GM12801 (cell line): ENCODE results near the gene FAAH.

Source experiments
- TF ChIP-seq, protein P1 (sequence below): IDR thresholded peaks from one replicate; pipeline ENCODE4 v1.5.1; 2011; ENCODE audit warnings: control low read depth; ENCODE audit not compliant: insufficient read length; ENCODE audit errors: extremely low read depth

FAAH gene

DNA sequence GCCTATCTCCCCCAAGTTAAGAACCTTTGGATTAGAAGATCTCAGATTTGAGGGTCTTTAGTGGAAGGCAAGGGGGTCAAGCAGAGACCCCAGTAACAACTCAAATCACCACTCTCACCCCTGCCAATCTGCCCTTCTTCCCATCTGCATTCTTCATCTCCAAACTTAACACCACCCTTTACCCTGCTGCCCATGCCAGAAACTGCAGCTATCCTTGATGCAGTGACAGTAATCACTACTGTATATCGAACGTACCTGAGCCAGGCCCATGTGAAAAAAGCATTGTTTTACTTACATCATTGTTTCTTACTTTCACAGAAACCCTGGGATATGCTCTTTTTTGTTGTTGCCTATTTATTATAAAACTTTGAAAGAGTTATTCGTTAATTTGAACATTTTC, 27.0 kb upstream of the FAAH start:
- TF ChIP-seq, protein P1, sequence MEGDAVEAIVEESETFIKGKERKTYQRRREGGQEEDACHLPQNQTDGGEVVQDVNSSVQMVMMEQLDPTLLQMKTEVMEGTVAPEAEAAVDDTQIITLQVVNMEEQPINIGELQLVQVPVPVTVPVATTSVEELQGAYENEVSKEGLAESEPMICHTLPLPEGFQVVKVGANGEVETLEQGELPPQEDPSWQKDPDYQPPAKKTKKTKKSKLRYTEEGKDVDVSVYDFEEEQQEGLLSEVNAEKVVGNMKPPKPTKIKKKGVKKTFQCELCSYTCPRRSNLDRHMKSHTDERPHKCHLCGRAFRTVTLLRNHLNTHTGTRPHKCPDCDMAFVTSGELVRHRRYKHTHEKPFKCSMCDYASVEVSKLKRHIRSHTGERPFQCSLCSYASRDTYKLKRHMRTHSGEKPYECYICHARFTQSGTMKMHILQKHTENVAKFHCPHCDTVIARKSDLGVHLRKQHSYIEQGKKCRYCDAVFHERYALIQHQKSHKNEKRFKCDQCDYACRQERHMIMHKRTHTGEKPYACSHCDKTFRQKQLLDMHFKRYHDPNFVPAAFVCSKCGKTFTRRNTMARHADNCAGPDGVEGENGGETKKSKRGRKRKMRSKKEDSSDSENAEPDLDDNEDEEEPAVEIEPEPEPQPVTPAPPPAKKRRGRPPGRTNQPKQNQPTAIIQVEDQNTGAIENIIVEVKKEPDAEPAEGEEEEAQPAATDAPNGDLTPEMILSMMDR, result no peak

DNA sequence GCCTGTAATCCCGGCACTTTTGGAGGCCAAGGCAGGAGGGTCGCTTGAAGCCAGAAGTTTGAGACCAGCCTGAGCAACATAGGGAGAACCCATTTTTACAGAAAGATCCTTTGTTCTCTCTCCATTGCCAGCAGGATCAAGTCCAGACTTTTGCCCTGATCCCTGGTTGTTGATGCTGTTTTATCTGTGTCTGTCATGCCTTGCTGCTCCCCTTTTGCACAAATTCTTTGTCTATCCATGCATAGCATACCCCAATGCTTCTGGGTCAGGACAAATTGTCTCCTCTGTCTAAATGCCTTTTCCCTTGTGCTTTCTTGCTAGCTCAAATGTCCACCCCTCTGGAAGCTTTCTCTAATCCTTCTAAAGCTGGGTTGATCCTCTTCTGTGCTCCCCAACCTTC, 25.3 kb upstream of the FAAH start:
- TF ChIP-seq, protein P1, result no peak

DNA sequence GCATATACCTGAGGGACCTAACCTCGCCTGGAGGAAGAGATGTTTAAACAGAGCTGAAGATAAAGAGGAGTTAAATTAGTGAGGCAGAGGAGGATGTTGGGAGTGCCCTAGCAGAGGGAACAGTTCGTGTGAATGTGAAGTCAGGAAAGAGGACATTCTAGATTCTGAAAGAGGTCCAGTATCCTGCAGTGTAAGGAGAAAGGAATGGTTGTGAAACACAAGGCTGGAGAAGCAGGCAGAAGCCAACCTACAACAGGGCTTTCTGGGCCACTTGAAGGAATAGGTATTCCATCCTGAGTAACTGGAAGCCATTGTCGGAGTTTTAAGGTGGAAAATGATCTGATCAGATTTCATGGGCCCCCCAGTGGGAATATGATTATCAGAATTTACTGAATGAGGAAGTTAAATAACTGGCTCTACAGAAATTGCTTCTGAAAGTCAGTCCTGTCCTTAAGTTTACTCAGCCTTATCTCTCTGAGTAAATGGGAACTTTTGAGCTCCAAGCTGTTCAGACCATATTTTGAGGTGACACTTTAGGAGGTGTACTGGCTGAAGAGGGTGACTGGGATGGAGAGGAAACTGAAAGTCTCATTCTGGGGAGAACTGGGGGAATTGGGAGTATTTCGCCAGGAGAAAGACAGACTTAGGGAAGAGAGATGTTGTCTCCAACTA, 24.4 kb upstream of the FAAH start:
- TF ChIP-seq, protein P1, result no peak

DNA sequence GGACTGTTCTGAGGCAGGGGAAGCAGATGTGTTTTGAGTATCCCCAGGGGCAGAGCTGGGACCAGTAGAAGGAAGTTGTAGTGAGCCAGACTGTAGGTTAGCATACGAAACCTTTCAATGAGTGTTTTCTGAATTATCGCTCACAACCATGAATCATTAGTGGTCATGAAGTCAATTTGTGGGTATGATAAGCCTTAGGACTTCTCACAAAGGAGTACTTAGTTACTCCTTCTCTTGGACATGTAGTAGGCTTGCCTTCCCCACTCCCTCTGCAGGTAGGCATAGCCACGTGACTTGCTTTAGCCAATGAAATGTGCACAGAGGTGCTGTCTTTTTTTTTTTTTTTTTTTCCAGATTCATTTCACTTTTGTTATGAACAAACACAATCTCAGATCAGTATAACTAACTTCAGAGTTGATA, 23.9 kb upstream of the FAAH start:
- TF ChIP-seq, protein P1, result no peak

DNA sequence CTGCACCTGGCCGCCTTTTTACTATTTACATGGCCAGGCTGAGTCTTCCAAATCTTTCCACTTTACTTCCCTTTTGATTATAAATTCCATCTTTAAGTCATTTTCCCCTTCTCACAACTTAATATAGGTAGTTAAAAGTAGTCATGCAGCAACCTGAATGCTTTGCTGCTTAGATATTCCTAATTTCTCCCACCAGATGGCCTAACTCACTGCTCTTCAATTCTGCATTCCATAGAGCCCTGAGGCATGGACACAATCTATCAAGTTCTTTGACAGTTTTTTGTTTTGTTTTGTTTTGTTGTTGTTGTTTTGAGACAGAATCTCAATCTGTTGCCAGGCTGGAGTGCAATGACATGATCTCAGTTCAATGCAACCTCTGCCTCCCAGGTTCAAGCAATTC, 21.7 kb upstream of the FAAH start:
- TF ChIP-seq, protein P1, result no peak

DNA sequence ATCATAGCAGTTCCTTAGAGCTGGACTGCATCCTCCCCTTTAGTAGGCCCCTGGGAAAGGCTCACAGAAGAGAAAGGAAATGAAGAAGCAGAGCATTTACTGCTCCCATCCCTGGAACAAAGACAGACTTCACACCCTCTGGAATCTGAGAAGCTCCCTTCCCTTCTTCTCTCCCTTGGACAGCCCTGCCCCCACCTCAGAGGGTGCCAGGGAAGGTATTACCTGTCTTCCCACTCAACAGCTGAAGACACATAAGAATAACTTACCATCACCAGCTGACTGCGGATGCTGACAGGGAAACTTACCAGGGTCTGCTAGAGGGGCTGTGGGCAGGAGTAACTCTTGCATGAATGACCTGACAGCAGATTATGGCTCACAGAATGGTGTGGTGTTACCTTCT, 14.1 kb upstream of the FAAH start:
- TF ChIP-seq, protein P1, result no peak

DNA sequence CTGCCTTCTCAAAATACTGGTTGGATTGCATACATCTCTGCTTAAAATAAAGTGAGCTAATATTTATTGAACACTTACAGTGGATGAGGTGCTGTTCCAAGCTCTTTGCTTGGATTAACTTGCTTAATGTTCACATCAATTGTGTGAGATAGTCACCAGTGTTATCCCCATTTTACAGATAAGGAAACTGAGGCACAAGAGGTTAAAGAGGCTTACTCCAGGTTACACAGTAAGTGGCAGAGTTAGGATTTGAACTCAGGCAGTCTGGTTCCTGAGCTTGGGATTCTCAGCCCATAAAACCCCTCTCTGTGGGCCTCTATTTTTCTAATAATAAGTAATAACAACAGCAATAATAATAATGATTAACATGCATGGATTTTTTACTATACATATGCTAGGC, 13.6 kb upstream of the FAAH start:
- TF ChIP-seq, protein P1, result no peak

DNA sequence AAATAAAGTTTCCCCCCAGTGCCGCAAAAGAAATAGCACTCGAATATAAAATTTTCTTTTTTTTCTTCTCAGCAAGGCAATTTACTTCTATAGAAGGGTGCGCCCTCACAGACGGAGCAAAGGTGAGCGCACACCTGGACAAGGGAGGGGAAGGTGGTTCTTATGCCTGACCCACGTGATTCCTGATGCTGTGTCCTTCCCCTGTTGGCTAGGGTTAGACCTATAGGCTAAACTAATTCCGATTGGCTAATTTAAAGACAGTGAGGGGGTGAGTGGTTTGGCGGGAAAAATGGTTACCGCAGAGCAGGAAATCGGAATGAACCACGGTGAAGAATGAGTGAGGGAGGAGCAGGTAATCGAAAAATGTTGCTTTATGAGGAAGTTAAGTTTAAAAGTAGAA, 607 bp upstream of the FAAH start:
- TF ChIP-seq, protein P1, result no peak
